GM18517 (cell line): ENCODE measurements around the gene CLNK.

Source experiments
- ATAC-seq: cut with Tn5 transposase; IDR thresholded peaks from one replicate; pipeline ENCODE4 v1.9.1; 2021; ENCODE audit warnings: mild to moderate bottlenecking, moderate library complexity; ENCODE audit not compliant: unreplicated experiment

Gene CLNK

GRCh38 chr4:10460313-10461047 lies 224.1 kb downstream of the CLNK start:
- ATAC-seq: no peak

GRCh38 chr4:10459305-10459704 lies 225.3 kb downstream of the CLNK start:
- no peak for ATAC-seq

GRCh38 chr4:10458177-10458576 lies 226.4 kb downstream of the CLNK start:
- ATAC-seq: no peak

GRCh38 chr4:10457255-10457801 lies 227.2 kb downstream of the CLNK start, which contains the start of gene ZNF518B:
Gene ZNF518B (minus strand): TSS chr4:10457426. CDS start chr4:10446328, 11,098 bp downstream.
- ATAC-seq: peak; percentile 72

GRCh38 chr4:10456595-10457254 lies 227.8 kb downstream of the CLNK start:
- ATAC-seq: peak; percentile 59

GRCh38 chr4:10456260-10456594 lies 228.3 kb downstream of the CLNK start:
- no peak for ATAC-seq

- no peak for ATAC-seq
Observed at GRCh38 chr4:10455133-10455532, 229.4 kb downstream of the CLNK start.

- ATAC-seq: no peak
Observed at GRCh38 chr4:10454726-10455125, 229.8 kb downstream of the CLNK start.

- no peak for ATAC-seq
Observed at GRCh38 chr4:10454121-10454520, 230.4 kb downstream of the CLNK start.

GRCh38 chr4:10448991-10449390 lies 235.6 kb downstream of the CLNK start:
- no peak for ATAC-seq

- no peak for ATAC-seq
Observed at GRCh38 chr4:10442976-10443375, 241.6 kb downstream of the CLNK start.

- no peak for ATAC-seq
Observed at GRCh38 chr4:10441512-10441911, 243.1 kb downstream of the CLNK start.

- no peak for ATAC-seq
Observed at GRCh38 chr4:10438924-10439323, 245.6 kb downstream of the CLNK start.

- no peak for ATAC-seq
Observed at GRCh38 chr4:10437735-10438134, 246.8 kb downstream of the CLNK start.
